HG03439 (cell line): ENCODE measurements around the gene PCDHB4.
"Not testable (repeated sequence)": the region's sequence is repeated elsewhere in the genome, so short reads cannot be mapped to it uniquely, and the experiment has no call there.

Source experiments
- ATAC-seq: cut with Tn5 transposase; IDR thresholded peaks from one replicate; pipeline ENCODE4 v1.9.1; 2021; ENCODE audit warnings: mild to moderate bottlenecking, moderate library complexity; ENCODE audit not compliant: unreplicated experiment

Gene PCDHB4

DNA sequence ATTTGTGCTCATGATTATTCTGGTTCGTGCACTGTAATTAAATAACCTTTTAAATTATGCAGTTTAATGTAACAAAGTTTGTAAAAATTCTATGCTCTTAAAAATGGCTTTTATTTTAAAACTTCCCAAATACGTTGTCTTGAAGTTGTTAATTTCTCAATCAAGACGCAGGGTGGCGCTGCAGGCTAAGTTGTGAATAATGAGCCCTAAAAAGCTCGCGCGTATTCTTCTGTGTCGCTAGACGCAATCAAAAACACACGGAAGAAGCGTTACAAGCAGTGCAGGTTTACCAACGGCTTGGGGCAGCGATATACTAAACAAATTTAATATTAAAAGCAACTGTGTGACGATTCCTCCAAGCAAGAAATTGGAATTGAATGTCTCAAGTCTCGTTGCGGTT is at the start of gene PCDHB4:
PCDHB4 (plus strand) TSS at position 256 of the 400 bp plus-strand sequence. CDS start 181 bp downstream, outside the sequence.
- no peak for ATAC-seq

DNA sequence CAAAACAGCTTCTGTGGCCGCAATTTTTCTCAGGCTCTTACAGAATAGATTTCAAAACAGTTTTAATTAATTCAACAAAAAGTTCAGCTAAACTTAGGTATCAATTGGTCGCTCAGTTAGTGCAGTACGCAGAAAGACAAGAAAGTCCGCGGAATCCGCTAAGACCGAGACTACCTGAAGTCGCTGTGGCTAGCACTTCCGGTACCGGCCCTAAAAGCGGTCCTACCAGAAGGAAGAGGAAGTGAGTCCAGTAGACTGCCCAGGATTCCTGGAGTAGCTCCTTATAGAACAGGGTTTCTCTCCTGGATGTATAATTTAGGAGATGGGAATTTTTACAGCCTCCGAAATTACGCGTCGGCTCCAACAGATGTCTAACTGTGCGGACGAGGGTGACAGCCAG is 43.8 kb upstream of the PCDHB4 start:
- ATAC-seq: no peak

DNA sequence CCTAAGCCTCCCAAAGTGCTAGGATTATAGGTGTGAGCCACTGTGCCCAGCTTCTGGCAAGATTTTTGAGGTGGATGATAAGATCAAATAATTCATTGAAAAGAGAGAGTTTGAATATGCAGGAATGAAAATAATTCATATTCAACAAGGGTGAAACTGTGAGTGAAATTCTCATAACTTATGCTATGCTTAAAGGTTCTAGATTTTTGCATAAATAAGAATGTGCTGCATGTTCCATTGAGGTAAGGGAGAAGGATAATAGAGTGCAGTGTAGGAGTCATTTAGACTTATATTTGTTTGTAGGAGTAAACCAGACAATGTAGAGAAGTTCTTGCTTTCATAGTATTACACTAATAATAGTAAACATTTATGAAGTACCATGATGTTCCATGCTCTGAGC is 39.4 kb upstream of the PCDHB4 start:
- ATAC-seq: no peak

DNA sequence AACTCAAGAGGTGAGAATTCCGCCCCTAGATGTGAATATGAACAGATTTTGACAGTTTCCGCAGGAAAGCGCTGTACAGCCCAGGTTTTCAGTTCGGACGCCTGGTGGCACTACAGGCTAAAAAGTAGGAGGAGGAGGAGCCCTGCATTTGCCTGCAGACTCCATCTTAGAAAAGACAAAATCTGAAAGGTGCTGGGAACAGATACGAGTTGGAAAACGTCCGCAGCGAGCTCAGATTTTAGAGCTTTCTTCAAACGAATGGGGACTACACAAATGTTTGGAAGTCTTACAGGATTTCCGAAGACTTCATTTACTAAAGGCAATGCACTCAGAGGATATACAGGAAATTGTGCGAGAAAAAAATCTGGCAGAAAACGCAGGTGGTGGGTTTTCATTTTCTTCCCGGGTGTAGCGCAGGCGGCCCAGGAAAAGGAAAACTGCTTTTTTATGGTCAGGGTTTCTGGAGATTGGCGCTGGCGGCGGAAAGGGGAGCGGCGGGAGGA is 37.1 kb upstream of the PCDHB4 start:
- ATAC-seq: no peak

DNA sequence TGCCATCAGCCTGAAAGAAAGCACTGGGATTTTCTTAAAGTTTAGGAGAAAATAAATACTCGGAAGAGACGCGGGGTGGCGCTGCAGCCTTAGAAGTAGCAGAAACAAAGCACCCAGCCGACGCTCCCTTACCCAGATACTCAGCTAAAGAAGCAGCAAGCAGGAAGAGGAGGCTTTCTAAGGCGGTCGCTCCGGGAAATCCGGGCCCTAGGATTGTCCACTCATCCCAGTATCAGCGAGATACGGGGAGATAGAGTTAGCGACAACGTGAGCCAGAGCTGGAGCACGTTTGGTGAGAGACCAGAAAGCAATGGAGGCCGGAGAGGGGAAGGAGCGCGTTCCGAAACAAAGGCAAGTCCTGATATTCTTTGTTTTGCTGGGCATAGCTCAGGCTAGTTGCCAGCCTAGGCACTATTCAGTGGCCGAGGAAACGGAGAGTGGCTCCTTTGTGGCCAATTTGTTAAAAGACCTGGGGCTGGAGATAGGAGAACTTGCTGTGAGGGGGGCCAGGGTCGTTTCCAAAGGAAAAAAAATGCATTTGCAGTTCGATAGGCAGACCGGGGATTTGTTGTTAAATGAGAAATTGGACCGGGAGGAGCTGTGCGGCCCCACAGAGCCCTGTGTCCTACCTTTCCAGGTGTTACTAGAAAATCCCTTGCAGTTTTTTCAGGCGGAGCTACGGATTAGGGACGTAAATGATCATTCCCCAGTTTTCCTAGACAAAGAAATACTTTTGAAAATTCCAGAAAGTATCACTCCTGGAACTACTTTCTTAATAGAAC is 26.9 kb upstream of the PCDHB4 start, which contains the start of gene PCDHB2:
PCDHB2 (plus strand) TSS at position 135 of the 782 bp plus-strand sequence; CDS start at position 311, 176 bp downstream.
- ATAC-seq: no peak

DNA sequence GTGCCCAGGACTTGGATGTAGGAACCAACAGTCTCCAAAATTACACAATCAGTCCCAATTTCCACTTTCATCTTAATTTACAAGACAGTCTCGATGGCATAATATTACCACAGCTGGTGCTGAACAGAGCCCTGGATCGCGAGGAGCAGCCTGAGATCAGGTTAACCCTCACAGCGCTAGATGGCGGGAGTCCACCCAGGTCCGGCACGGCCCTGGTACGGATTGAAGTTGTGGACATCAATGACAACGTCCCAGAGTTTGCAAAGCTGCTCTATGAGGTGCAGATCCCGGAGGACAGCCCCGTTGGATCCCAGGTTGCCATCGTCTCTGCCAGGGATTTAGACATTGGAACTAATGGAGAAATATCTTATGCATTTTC is 26.4 kb upstream of the PCDHB4 start:
- ATAC-seq: no peak

DNA sequence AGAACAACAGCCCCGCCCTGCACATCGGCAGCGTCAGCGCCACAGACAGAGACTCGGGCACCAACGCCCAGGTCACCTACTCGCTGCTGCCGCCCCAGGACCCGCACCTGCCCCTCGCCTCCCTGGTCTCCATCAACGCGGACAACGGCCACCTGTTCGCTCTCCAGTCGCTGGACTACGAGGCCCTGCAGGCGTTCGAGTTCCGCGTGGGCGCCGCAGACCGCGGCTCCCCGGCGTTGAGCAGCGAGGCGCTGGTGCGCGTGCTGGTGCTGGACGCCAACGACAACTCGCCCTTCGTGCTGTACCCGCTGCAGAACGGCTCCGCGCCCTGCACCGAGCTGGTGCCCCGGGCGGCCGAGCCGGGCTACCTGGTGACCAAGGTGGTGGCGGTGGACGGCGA is 25.4 kb upstream of the PCDHB4 start:
- not testable (repeated sequence) for ATAC-seq

DNA sequence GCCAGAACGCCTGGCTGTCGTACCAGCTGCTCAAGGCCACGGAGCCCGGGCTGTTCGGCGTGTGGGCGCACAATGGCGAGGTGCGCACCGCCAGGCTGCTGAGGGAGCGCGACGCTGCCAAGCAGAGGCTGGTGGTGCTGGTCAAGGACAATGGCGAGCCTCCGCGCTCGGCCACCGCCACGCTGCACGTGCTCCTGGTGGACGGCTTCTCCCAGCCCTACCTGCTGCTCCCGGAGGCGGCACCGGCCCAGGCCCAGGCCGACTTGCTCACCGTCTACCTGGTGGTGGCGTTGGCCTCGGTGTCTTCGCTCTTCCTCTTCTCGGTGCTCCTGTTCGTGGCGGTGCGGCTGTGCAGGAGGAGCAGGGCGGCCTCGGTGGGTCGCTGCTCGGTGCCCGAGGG is 25.0 kb upstream of the PCDHB4 start:
- ATAC-seq: not testable (repeated sequence)

DNA sequence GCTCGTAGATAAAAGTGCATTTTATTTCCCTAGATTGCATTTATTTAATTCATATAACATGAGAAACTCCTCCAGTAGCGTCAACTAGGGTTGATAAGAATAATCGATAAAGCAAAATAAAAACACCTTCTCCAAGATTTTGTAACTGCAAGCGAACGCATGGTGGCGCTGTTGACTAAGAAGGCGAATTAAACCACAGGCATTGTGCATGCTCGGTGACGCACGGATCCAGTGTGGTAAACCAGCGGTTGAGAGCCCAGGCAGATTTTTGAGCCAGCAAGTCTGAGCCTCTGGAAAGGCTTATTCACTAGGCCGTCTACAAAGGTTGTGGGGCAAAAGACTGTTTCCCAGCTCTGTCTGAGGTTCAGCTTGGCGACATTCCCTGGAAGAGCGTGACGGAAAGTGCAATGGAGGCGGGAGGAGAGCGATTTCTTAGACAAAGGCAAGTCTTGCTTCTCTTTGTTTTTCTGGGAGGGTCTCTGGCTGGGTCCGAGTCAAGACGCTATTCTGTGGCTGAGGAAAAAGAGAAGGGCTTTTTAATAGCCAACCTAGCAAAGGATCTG is 21.3 kb upstream of the PCDHB4 start, which contains the start of gene PCDHB3:
PCDHB3 (plus strand) TSS at position 231 of the 563 bp plus-strand sequence; CDS start at position 408, 177 bp downstream.
- ATAC-seq: no peak

DNA sequence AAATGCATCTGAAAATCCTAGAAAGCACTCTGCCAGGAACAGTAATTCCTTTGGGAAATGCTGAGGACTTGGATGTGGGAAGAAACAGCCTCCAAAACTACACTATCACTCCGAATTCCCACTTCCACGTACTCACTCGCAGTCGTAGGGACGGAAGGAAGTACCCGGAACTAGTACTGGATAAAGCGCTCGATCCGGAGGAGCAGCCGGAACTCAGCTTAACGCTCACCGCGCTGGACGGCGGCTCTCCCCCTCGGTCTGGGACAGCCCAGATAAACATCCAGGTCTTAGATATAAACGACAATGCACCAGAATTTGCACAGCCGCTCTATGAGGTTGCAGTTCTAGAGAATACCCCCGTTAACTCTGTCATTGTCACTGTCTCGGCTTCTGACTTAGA is 20.6 kb upstream of the PCDHB4 start:
- no peak for ATAC-seq

DNA sequence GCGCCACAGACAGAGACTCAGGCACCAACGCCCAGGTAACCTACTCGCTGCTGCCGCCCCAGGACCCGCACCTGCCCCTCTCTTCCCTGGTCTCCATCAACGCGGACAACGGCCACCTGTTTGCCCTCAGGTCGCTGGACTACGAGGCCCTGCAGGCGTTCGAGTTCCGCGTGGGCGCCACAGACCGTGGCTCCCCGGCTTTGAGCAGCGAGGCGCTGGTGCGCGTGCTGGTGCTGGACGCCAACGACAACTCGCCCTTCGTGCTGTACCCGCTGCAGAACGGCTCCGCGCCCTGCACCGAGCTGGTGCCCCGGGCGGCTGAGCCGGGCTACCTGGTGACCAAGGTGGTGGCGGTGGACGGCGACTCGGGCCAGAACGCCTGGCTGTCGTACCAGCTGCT is 19.5 kb upstream of the PCDHB4 start:
- not testable (repeated sequence) for ATAC-seq

DNA sequence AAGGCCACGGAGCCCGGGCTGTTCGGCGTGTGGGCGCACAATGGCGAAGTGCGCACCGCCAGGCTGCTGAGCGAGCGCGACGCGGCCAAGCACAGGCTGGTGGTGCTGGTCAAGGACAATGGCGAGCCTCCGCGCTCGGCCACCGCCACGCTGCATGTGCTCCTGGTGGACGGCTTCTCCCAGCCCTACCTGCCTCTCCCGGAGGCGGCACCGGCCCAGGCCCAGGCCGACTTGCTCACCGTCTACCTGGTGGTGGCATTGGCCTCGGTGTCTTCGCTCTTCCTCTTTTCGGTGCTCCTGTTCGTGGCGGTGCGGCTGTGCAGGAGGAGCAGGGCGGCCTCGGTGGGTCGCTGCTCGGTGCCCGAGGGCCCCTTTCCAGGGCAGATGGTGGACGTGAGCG is 19.1 kb upstream of the PCDHB4 start:
- ATAC-seq: not testable (repeated sequence)

DNA sequence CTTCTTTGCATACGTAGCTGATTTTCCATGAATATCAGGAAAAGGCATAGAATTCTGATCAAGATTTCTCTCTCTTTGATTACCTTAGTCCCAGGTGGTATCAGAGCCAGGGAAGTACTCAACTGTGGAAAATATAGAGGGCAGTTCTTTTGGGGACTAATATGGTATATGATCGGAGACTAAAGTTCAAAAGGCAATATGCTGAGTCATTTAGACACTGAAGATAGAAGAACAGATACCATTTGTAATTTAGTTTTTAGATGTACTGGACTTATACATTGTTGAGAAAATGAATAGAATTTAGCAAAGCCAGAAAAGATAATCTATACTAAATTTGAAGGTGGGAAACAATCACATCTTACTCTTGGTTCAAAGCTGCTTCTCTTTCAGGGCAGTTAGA is 16.3 kb upstream of the PCDHB4 start:
- no peak for ATAC-seq

DNA sequence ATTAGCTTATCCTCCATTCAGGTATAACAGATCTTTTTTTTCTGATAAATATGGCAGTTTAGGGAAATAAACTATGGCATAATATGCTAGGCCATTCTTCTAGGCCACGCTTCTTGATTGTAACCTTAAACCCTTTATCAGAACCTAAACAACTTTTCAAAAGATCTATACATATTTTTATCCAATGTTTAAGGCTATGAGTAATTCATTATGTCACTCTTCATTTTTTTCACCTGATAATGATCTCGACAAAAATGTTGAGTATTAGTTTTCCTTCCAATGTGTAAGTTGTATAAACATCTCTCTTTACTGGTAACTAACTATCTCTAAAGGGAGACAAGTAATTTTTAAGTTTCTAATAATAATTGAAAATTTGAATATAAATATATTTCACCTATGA is 2.4 kb upstream of the PCDHB4 start:
- no peak for ATAC-seq

DNA sequence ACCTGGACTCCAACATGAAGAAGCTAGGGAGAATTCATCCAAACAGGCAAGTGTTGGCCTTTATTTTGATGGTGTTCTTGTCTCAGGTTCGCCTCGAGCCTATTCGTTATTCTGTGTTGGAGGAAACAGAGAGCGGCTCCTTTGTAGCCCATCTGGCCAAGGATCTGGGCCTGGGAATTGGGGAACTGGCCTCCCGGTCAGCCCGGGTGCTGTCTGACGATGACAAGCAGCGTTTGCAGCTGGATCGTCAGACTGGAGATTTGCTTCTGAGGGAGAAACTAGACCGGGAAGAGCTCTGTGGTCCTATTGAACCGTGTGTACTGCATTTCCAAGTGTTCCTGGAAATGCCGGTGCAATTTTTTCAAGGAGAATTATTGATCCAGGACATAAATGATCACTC is 367 bp downstream of the PCDHB4 start:
- no peak for ATAC-seq

DNA sequence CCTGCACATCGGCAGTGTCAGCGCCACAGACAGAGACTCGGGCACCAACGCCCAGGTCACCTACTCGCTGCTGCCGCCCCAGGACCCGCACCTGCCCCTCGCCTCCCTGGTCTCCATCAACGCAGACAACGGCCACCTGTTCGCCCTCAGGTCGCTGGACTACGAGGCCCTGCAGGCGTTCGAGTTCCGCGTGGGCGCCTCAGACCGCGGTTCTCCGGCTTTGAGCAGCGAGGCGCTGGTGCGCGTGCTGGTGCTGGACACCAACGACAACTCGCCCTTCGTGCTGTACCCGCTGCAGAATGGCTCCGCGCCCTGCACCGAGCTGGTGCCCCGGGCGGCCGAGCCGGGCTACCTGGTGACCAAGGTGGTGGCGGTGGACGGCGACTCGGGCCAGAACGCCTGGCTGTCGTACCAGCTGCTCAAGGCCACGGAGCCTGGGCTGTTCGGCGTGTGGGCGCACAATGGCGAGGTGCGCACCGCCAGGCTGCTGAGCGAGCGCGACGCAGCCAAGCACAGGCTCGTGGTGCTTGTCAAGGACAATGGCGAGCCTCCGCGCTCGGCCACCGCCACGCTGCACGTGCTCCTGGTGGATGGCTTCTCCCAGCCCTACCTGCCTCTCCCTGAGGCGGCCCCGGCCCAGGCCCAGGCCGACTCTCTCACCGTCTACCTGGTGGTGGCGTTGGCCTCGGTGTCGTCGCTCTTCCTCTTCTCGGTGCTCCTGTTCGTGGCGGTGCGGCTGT is 1.9 kb downstream of the PCDHB4 start:
- not testable (repeated sequence) for ATAC-seq

DNA sequence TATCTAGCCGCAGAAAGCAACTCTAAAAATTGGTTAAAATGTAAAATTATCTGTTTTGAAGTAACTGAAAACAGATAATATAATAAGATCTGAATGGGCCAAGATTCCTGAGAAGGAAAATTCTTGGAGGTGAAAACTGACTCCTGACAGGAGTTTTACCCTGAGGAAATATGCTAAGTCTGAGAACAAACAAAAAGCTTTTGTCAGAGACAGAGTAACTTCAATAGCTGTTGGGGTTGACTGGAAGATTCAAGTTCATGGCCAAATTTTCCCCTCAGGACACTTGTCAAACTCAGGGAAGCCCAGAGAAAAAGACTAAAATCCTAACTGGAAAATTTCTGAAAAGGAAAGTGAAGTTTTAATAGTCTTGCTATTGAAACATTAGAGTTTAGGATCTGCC is 5.7 kb downstream of the PCDHB4 start:
- ATAC-seq: no peak

DNA sequence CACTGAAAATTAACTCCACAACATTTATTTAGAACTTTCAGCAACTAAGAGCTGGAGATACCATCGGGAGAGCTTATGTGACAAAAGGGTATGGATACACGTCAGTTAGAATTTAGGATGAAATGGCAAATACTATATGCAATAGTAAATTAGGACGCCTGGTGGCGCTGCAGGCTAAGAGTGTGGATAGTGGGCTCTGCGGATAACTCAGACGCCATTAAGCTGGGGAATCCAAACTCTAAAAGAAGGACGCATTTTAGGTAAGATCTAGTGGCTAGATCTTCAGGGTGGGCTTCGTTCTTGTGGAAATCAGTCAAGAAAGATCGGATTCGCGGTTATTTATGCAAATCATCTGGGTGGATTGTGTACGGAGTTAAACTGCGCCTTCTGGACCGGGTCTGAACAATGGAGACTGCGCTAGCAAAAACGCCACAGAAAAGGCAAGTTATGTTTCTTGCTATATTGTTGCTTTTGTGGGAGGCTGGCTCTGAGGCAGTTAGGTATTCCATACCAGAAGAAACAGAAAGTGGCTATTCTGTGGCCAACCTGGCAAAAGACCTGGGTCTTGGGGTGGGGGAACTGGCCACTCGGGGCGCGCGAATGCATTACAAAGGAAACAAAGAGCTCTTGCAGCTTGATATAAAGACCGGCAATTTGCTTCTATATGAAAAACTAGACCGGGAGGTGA is 13.6 kb downstream of the PCDHB4 start, which contains the start of gene PCDHB5:
PCDHB5 (plus strand) TSS at position 177 of the 688 bp plus-strand sequence; CDS start at position 406, 229 bp downstream.
- ATAC-seq: no peak

DNA sequence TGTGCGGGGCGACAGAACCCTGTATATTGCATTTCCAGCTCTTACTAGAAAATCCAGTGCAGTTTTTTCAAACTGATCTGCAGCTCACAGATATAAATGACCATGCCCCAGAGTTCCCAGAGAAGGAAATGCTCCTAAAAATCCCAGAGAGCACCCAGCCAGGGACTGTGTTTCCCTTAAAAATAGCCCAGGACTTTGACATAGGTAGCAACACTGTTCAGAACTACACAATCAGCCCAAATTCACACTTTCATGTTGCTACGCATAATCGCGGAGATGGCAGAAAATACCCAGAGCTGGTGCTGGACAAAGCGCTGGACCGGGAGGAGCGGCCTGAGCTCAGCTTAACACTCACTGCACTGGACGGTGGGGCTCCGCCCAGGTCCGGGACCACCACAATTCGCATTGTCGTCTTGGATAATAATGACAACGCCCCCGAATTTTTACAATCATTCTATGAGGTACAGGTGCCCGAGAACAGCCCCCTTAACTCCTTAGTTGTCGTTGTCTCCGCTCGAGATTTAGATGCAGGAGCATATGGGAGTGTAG is 14.2 kb downstream of the PCDHB4 start:
- ATAC-seq: no peak

DNA sequence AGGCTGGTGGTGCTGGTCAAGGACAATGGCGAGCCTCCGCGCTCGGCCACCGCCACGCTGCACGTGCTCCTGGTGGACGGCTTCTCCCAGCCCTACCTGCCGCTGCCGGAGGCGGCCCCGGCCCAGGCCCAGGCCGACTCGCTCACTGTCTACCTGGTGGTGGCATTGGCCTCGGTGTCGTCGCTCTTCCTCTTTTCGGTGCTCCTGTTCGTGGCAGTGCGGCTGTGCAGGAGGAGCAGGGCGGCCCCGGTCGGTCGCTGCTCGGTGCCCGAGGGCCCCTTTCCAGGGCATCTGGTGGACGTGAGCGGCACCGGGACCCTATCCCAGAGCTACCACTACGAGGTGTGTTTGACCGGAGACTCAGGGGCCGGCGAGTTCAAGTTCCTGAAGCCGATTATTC is 15.7 kb downstream of the PCDHB4 start:
- not testable (repeated sequence) for ATAC-seq
